Body of pancreas (tissue), 4 donors: Measurements from ENCODE around the gene SH3PXD2A.

Experiments
- CTCF ChIP-seq, 7 experiments: fragments of 450-650 bp in 4 of 7; fragments of 200-600 bp in 3 of 7; sonication (generic) in 3 of 7; IDR thresholded peaks; one replicate each; pipeline ENCODE4 v1.5.1; 2016 to 2019; ENCODE audit warnings: antibody characterized with exemption in 7 of 7
- POLR2A ChIP-seq, 3 donors: fragments of 450-650 bp; IDR thresholded peaks; one replicate each; pipeline ENCODE4 v1.6.1; 2016; ENCODE audit warnings: antibody characterized with exemption in 3 of 3, mild to moderate bottlenecking in 2 of 3

DNA sequence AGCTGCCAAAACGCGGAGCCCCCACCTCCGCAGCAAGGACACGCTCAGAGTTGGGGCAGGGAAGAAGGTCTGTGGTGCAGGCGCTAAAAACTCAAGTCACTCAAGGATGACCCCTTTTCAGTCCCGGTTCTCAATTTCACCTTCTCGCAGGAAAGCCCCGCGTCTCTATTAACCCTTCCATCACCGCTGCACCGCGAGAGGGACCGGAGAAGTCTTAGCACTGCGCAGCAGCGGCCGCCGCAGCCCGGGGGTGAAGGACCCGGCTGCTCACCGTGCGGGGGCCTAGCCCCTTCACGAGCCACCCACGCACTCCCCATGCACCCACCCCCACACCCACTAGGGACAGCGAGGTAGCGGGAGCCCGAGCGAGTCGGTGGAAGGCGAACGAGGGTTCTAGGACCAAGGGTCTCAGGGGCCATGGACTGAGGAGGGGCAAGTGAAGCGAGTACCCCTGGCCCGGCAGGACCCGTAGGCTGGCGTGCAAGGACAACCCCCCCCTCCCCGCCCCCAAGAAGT, 162.9 kb downstream of the SH3PXD2A start:
- TF ChIP-seq POLR2A (IDR thresholded peaks at IDR 0.05): no peak
- TF ChIP-seq CTCF (IDR thresholded peaks at IDR 0.05): no peak
